Hepatocyte (in vitro differentiated cells): ENCODE results near the gene SNX4.

Source experiments
- CTCF ChIP-seq: fragments of 200-600 bp; sonication (generic); IDR thresholded peaks from 2 replicates; pipeline ENCODE4 v1.5.1; 2016; ENCODE audit warnings: antibody characterized with exemption, mild to moderate bottlenecking; ENCODE audit not compliant: poor library complexity
- EZH2phosphoT487 ChIP-seq: fragments of 200-600 bp; sonication (generic); IDR thresholded peaks from one replicate; pipeline ENCODE4 v1.6.1; 2018; ENCODE audit warnings: antibody characterized with exemption, mild to moderate bottlenecking, low read depth, moderate library complexity; ENCODE audit not compliant: unreplicated experiment, severe bottlenecking

DNA sequence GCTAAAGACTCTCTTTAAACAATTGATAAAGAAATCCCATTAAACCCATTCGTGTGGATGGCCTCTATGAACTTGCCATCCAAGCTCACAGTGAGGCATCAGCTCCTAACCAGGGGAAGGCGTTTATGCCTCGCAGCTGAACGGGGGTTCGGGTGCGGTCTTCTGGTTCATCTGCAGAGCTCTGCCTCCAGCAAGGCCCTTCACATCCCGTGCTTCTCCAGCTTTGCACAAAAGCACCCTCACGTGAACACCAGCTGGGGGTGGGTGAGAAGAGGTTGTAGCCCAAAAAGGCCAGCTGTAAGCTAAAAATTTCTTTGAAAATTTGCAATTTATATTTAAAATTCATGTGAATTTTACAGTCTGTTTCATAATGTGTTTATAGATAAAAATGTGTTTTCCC is 105.3 kb downstream of the SNX4 start:
- TF ChIP-seq CTCF (no peak), EZH2phosphoT487 (no peak)
